NCI-H1417 (cell line): ENCODE data around the gene ERFL.
"Not testable (repeated sequence)": the region's sequence is repeated elsewhere in the genome, so short reads cannot be mapped to it uniquely, and the experiment has no call there.

Source experiments
- DNase-seq, 3 experiments: peaks; one replicate each; lab custom pipeline; 2025; lab: John Stamatoyannopoulos, UW

The ERFL gene

GRCh38 chr19:41941410-41942202, 13.4 kb upstream of the ERFL start:
- no peak for DNase-seq

- DNase-seq: peak in 2 of 3 experiments; percentile 34 to 42
Measured at GRCh38 chr19:41940731-41941409, 12.6 kb upstream of the ERFL start.

GRCh38 chr19:41939861-41940730, 11.8 kb upstream of the ERFL start:
- peak; percentile 36 to 74 (median 59) for DNase-seq

GRCh38 chr19:41939209-41939608, 11.0 kb upstream of the ERFL start:
- DNase-seq: not testable (repeated sequence)

GRCh38 chr19:41937525-41938468, 9.5 kb upstream of the ERFL start:
- DNase-seq: peak in 2 of 3 experiments; percentile 36 to 56

GRCh38 chr19:41936961-41937360, 8.7 kb upstream of the ERFL start:
- no peak for DNase-seq

- no peak for DNase-seq
Measured at GRCh38 chr19:41936416-41936850, 8.2 kb upstream of the ERFL start.

- DNase-seq: no peak
Measured at GRCh38 chr19:41935760-41936415, 7.6 kb upstream of the ERFL start.

- DNase-seq: peak; percentile 61 to 78 (median 78)
Measured at GRCh38 chr19:41934849-41935374, 6.7 kb upstream of the ERFL start.

- no peak for DNase-seq
Measured at GRCh38 chr19:41933693-41934426, 5.6 kb upstream of the ERFL start.

- DNase-seq: peak in 2 of 3 experiments; percentile 37 to 40
Measured at GRCh38 chr19:41932720-41933332, 4.6 kb upstream of the ERFL start.

- no peak for DNase-seq
Measured at GRCh38 chr19:41932259-41932719, 4.0 kb upstream of the ERFL start.

- DNase-seq: peak in 2 of 3 experiments; percentile 66 to 79
Measured at GRCh38 chr19:41930926-41931592, 2.8 kb upstream of the ERFL start.

- peak in 1 of 3 experiments; percentile 35 for DNase-seq
Measured at GRCh38 chr19:41930322-41930722, 2.1 kb upstream of the ERFL start.

GRCh38 chr19:41929536-41930071, 1.4 kb upstream of the ERFL start:
- no peak for DNase-seq

- peak in 2 of 3 experiments; percentile 5 to 7 for DNase-seq
Measured at GRCh38 chr19:41928754-41929535, 696 bp upstream of the ERFL start.

- no peak for DNase-seq
Measured at GRCh38 chr19:41927497-41928192, 604 bp downstream of the ERFL start.
